ENCODE measurements around the gene CNTN5. TPM values are rescaled to one million over a fixed set of nuclear protein-coding genes. Genes with fewer than 3 reads are reported as not detected.

CNTN5 gene
- total and polyA plus RNA-seq, 10 of the 15 experiments (the other 5 are each of a cell fraction or from before 2014, with no cell fraction given): 0.01 TPM; not detected in 9

- Histone ChIP-seq H4K20me1 (ENCODE audit: control insufficient read depth, insufficient read depth) (no peaks in the 10 kb centered on the region), H3K9ac (ENCODE audit: control insufficient read depth, insufficient read depth, low read length) (no peak overlapping the region), H3K27me3 (replicated peaks in 1 of 2; ENCODE audit: control insufficient read depth in 2 of 2, insufficient read depth in 2 of 2, low read length in 1 of 2) (no peaks in the 10 kb centered on the region), H3K4me2 (ENCODE audit: control insufficient read depth, insufficient read depth) (no peak overlapping the region), H3K9me3 (replicated peaks; ENCODE audit: control insufficient read depth, insufficient read depth, low read length) (no peaks in the 10 kb centered on the region), H2AFZ (ENCODE audit: control insufficient read depth, low read depth, low read length) (no peak overlapping the region), H3K4me1 (ENCODE audit: control insufficient read depth, insufficient read depth, low read length) (no peaks in the 10 kb centered on the region), H3K79me2 (ENCODE audit: control insufficient read depth, insufficient read depth, low read length) (no peaks in the 10 kb centered on the region), H3K36me3 (ENCODE audit: control insufficient read depth in 2 of 2, insufficient read depth in 2 of 2, low read length in 1 of 2) (no peaks in the 10 kb centered on the region), H3K4me3 (no peak overlapping the region), H3K27ac (ENCODE audit: control insufficient read depth, insufficient read depth) (no peak overlapping the region)
- no peak for FAIRE-seq
- ChIA-PET POLR2A (interaction anchor here (0.6 kb wide), 1 partner anchor 522 kb away, joined by 5 read pairs; no protein-coding TSS in a partner anchor), RAD21 (ENCODE audit: unreplicated experiment) (no interaction called here), CTCF (interaction anchor here (0.6 to 1.0 kb wide), 2 partner anchors 17 to 33 kb away, joined by 3 read pairs; no protein-coding TSS in a partner anchor), SMC1A (ENCODE audit: uncharacterized antibody, unreplicated experiment) (no interaction called here)
- intact Hi-C loops (cut with micrococcal nuclease; ENCODE audit: unreplicated experiment): no loop called here
- no peak for ATAC-seq
- no TSS peak for BruUV-seq (replicated peaks)
- in situ Hi-C loops (cut with MboI): no loop called here
- DNase-seq (ENCODE audit: low read depth, low spot score): no peak
- TF ChIP-seq POLR2A (IDR thresholded peaks at IDR 0.05; ENCODE audit: low read depth, low read length) (no peak), JUND (IDR thresholded peaks at IDR 0.05; ENCODE audit: low read depth, low read length) (no peak), NFYB (IDR thresholded peaks at IDR 0.05; ENCODE audit: insufficient read depth, low read depth, low read length) (no peak), KLF5 (IDR thresholded peaks at IDR 0.05; ENCODE audit: partially characterized antibody) (no peak), POLR2AphosphoS5 (IDR thresholded peaks at IDR 0.05; ENCODE audit: low read length) (no peak), SREBF1 (IDR thresholded peaks at IDR 0.05; ENCODE audit: low read length) (no peak), POU2F2 (IDR thresholded peaks at IDR 0.05; ENCODE audit: borderline replicate concordance, low read depth, low read length) (no peak), ZBTB40 (IDR thresholded peaks at IDR 0.05; ENCODE audit: borderline replicate concordance) (no peak), POLR2AphosphoS2 (IDR thresholded peaks at IDR 0.05; ENCODE audit: low read depth, low read length) (no peak), SREBF2 (IDR thresholded peaks at IDR 0.05; ENCODE audit: low read length) (no peak), MTA2 (IDR thresholded peaks at IDR 0.05; ENCODE audit: low read depth) (no peak), STAT3 (IDR thresholded peaks at IDR 0.05; ENCODE audit: low read depth, low read length) (no peak), IRF5 (IDR thresholded peaks at IDR 0.05; ENCODE audit: borderline replicate concordance) (no peak)
- WGBS (ENCODE audit: insufficient coverage, insufficient replicate concordance, low lambda C conversion rate, missing lambda C conversion rate): 38% methylated on average over 1 of the region's 1 CpG
Observed at GRCh38 chr11:99893811-99894210, 873.1 kb downstream of the CNTN5 start.
